H1 (cell line): ENCODE measurements around the gene RUSF1. TPM values are rescaled to one million over a fixed set of nuclear protein-coding genes. Genes with fewer than 3 reads are reported as not detected.

Experiments used
- CTCF ChIA-PET: fragments of 300-600 bp; sonication (Branson Sonifier 250); formaldehyde crosslinking; loops from one replicate; lab custom pipeline; 2021; ENCODE audit not compliant: partially characterized antibody; lab: Charles Lee
- POLR2A ChIA-PET: fragments of 300-600 bp; sonication (Branson Sonifier 250); formaldehyde crosslinking; loops from one replicate; lab custom pipeline; 2021; ENCODE audit warnings: inconsistent platforms; ENCODE audit not compliant: partially characterized antibody; lab: Charles Lee
- DNase-seq, 2 experiments: peaks; one replicate each; pipeline versions ENCODE4 v3.0.0 to v3.0.0-alpha.2; 2010 to 2022; ENCODE audit warnings: low spot score in 2 of 2, low read depth in 1 of 2, mixed read lengths in 1 of 2
- FAIRE-seq: peaks from 2 replicates; lab custom pipeline; 2011; peaks lifted over from hg19 to GRCh38; lab: Jason Lieb, UNC
- H2AFZ ChIP-seq: 2 replicates; pipeline ENCODE4 v1.8.1; 2012; ENCODE audit warnings: low read length, inconsistent platforms
- H2AK5ac ChIP-seq: 2 replicates; pipeline ENCODE4 v1.6.1; 2013; ENCODE audit warnings: low read depth, low read length
- H2BK120ac ChIP-seq: replicated peaks from 2 replicates; pipeline ENCODE3; 2013; ENCODE audit warnings: low read depth, low read length, inconsistent platforms
- H2BK12ac ChIP-seq: 2 replicates; pipeline ENCODE4 v1.6.1; 2013; ENCODE audit warnings: low read depth, low read length
- H2BK15ac ChIP-seq: 2 replicates; pipeline ENCODE4 v1.6.1; 2013; ENCODE audit warnings: low read length
- H2BK20ac ChIP-seq: 2 replicates; pipeline ENCODE4 v1.6.1; 2013; ENCODE audit warnings: low read length
- H2BK5ac ChIP-seq: 2 replicates; pipeline ENCODE4 v1.6.1; 2013; ENCODE audit warnings: low read depth, low read length
- H3K14ac ChIP-seq: 2 replicates; pipeline ENCODE4 v1.6.1; 2013; ENCODE audit warnings: inconsistent platforms; ENCODE audit not compliant: insufficient read length
- H3K18ac ChIP-seq: 2 replicates; pipeline ENCODE4 v1.6.1; 2013; ENCODE audit warnings: low read length; ENCODE audit errors: extremely low read depth
- H3K23ac ChIP-seq: 2 replicates; pipeline ENCODE4 v1.6.1; 2013; ENCODE audit warnings: inconsistent platforms; ENCODE audit not compliant: insufficient read length
- H3K23me2 ChIP-seq: 2 replicates; pipeline ENCODE4 v1.6.1; 2013; ENCODE audit warnings: low read depth, low read length
- H3K27ac ChIP-seq: 2 replicates; pipeline ENCODE4 v1.6.1; 2011; ENCODE audit warnings: low read depth, low read length, inconsistent platforms
- H3K27me3 ChIP-seq, 4 experiments: replicated peaks in 1 of 4; 1 replicate in 1 of 4; 2 replicates in 3 of 4; pipeline versions ENCODE4 v1.6.1 to v1.8.1; 2011 to 2013; ENCODE audit warnings: low read length in 3 of 4, mild to moderate bottlenecking in 3 of 4, inconsistent platforms in 2 of 4, mixed read lengths in 2 of 4, moderate library complexity in 1 of 4; ENCODE audit not compliant: control insufficient read depth in 3 of 4, insufficient read depth in 3 of 4; ENCODE audit errors: extremely low read depth in 1 of 4
- H3K36me3 ChIP-seq, 4 experiments: 2 replicates each; pipeline versions ENCODE4 v1.6.1 to v1.8.1; 2011 to 2013; ENCODE audit warnings: mild to moderate bottlenecking in 4 of 4, low read length in 3 of 4, moderate library complexity in 2 of 4, control low read depth in 1 of 4, inconsistent platforms in 1 of 4; ENCODE audit not compliant: insufficient read depth in 4 of 4, control insufficient read depth in 2 of 4
- H3K4ac ChIP-seq: replicated peaks from 2 replicates; pipeline ENCODE3; 2013; ENCODE audit warnings: low read length, low read depth, mixed read lengths, inconsistent platforms; ENCODE audit not compliant: insufficient read length
- H3K4me1 ChIP-seq, 4 experiments: replicated peaks in 1 of 4; 1 replicate in 1 of 4; 2 replicates in 3 of 4; pipeline versions ENCODE4 v1.6.1 to v1.8.1; 2011 to 2013; ENCODE audit warnings: low read length in 3 of 4, inconsistent platforms in 2 of 4, mixed read lengths in 1 of 4; ENCODE audit not compliant: insufficient read depth in 4 of 4, control insufficient read depth in 3 of 4
- H3K4me2 ChIP-seq, 2 experiments: 2 replicates each; pipeline versions ENCODE4 v1.6.1 to v1.8.1; 2011 to 2013; ENCODE audit warnings: low read depth in 2 of 2, low read length in 2 of 2, control low read depth in 1 of 2, inconsistent platforms in 1 of 2, mild to moderate bottlenecking in 1 of 2; ENCODE audit not compliant: insufficient read depth in 1 of 2
- H3K4me3 ChIP-seq, 4 experiments: fragments of 200-600, 300-600 bp in 1 of 4; sonication (generic), shearing (Covaris generic), sonication (Bioruptor Twin) in 1 of 4; 2 replicates each; pipeline versions ENCODE4 v1.5.1 to v1.8.1; 2011 to 2016; ENCODE audit warnings: low read length in 4 of 4, low read depth in 3 of 4, control low read depth in 2 of 4, inconsistent platforms in 2 of 4, mild to moderate bottlenecking in 2 of 4, mixed read lengths in 1 of 4, moderate library complexity in 1 of 4; ENCODE audit not compliant: insufficient read depth in 2 of 4; ENCODE audit errors: extremely low read depth in 1 of 4
- H3K56ac ChIP-seq: replicated peaks from 2 replicates; pipeline ENCODE3; 2013; ENCODE audit warnings: low read depth, mild to moderate bottlenecking, mixed read lengths, low read length, inconsistent platforms; ENCODE audit not compliant: insufficient read length
- H3K79me1 ChIP-seq: 2 replicates; pipeline ENCODE4 v1.6.1; 2013; ENCODE audit warnings: low read depth, low read length, control low read depth
- H3K79me2 ChIP-seq, 2 experiments: 2 replicates each; pipeline versions ENCODE4 v1.6.1 to v1.8.1; 2012 to 2013; ENCODE audit warnings: low read length in 2 of 2, mild to moderate bottlenecking in 2 of 2, inconsistent platforms in 1 of 2; ENCODE audit not compliant: insufficient read depth in 2 of 2, control insufficient read depth in 1 of 2
- H3K9ac ChIP-seq, 4 experiments: replicated peaks in 1 of 4; 1 replicate in 1 of 4; 2 replicates in 3 of 4; pipeline versions ENCODE4 v1.6.1 to v1.8.1; 2011 to 2013; ENCODE audit warnings: low read depth in 3 of 4, low read length in 3 of 4, control low read depth in 2 of 4, mild to moderate bottlenecking in 2 of 4, moderate library complexity in 2 of 4, inconsistent platforms in 1 of 4; ENCODE audit errors: extremely low read depth in 1 of 4
- H3K9me3 ChIP-seq, 2 experiments: 2 replicates each; pipeline versions ENCODE4 v1.6.1 to v1.8.1; 2012 to 2013; ENCODE audit warnings: mild to moderate bottlenecking in 2 of 2, moderate library complexity in 2 of 2, control low read depth in 1 of 2, inconsistent platforms in 1 of 2, low read depth in 1 of 2, low read length in 1 of 2, mixed read lengths in 1 of 2; ENCODE audit not compliant: insufficient read depth in 2 of 2
- H4K20me1 ChIP-seq, 2 experiments: replicated peaks in 1 of 2; 2 replicates each; pipeline versions ENCODE3 to v1.8.1; 2011 to 2013; ENCODE audit warnings: inconsistent platforms in 2 of 2, low read length in 2 of 2, mild to moderate bottlenecking in 1 of 2; ENCODE audit not compliant: insufficient read depth in 2 of 2, control insufficient read depth in 1 of 2
- H4K5ac ChIP-seq: 2 replicates; pipeline ENCODE4 v1.6.1; 2013; ENCODE audit warnings: low read length, low read depth, mixed read lengths, inconsistent platforms; ENCODE audit not compliant: insufficient read length
- H4K8ac ChIP-seq: 2 replicates; pipeline ENCODE4 v1.8.0; 2013; ENCODE audit warnings: mild to moderate bottlenecking, moderate library complexity, low read length, inconsistent platforms; ENCODE audit not compliant: insufficient read depth; ENCODE audit errors: extremely low read depth
- H4K91ac ChIP-seq: replicated peaks from 2 replicates; pipeline ENCODE3; 2013; ENCODE audit warnings: low read length, mixed read lengths, inconsistent platforms; ENCODE audit not compliant: insufficient read length
- CEBPB ChIP-seq: IDR thresholded peaks from 2 replicates; pipeline ENCODE4 v1.6.1; 2012; ENCODE audit warnings: low read depth, low read length
- CREB1 ChIP-seq: IDR thresholded peaks from 2 replicates; pipeline ENCODE4 v1.6.1; 2012; ENCODE audit warnings: inconsistent platforms
- EGR1 ChIP-seq: IDR thresholded peaks from 2 replicates; pipeline ENCODE4 v1.6.1; 2011; ENCODE audit warnings: low read depth, low read length, borderline replicate concordance
- FOSL1 ChIP-seq: IDR thresholded peaks from 2 replicates; pipeline ENCODE4 v1.6.1; 2011; ENCODE audit warnings: mild to moderate bottlenecking, low read depth, low read length, moderate library complexity; ENCODE audit not compliant: insufficient read depth
- KDM1A ChIP-seq: fragments of 200-600, 300-600 bp; sonication (generic); IDR thresholded peaks from 2 replicates; pipeline ENCODE4 v1.7.1; 2016; ENCODE audit warnings: mild to moderate bottlenecking, low read length, borderline replicate concordance
- NANOG ChIP-seq: IDR thresholded peaks from 2 replicates; pipeline ENCODE4 v1.6.1; 2011; ENCODE audit warnings: low read length, low read depth, mild to moderate bottlenecking, inconsistent platforms; ENCODE audit not compliant: insufficient read depth, poor library complexity, severe bottlenecking
- POLR2AphosphoS5 ChIP-seq: IDR thresholded peaks from 2 replicates; pipeline ENCODE4 v1.6.1; 2011; ENCODE audit warnings: low read depth, low read length
- POU5F1 ChIP-seq: IDR thresholded peaks from 2 replicates; pipeline ENCODE4 v1.6.1; 2011; ENCODE audit warnings: low read depth, mild to moderate bottlenecking, low read length, moderate library complexity
- RAD21 ChIP-seq, 2 experiments: IDR thresholded peaks in 1 of 2; conservative IDR thresholded peaks in 1 of 2; 2 replicates each; pipeline ENCODE4 v1.6.1; 2011; ENCODE audit warnings: low read depth in 2 of 2, low read length in 2 of 2, improper control_type of control experiment in 1 of 2, inconsistent platforms in 1 of 2, mild to moderate bottlenecking in 1 of 2, moderate library complexity in 1 of 2
- SAP30 ChIP-seq: fragments of 300-600 bp; sonication (generic); IDR thresholded peaks from 2 replicates; pipeline ENCODE4 v1.7.1; 2012; ENCODE audit warnings: low read length, moderate library complexity, mild to moderate bottlenecking, inconsistent platforms; ENCODE audit not compliant: insufficient read depth, insufficient replicate concordance
- SIN3A ChIP-seq, 2 experiments: IDR thresholded peaks in 1 of 2; conservative IDR thresholded peaks in 1 of 2; 2 replicates each; pipeline ENCODE4 v1.6.1; 2011 to 2012; ENCODE audit warnings: low read length in 2 of 2, improper control_type of control experiment in 1 of 2, low read depth in 1 of 2, mild to moderate bottlenecking in 1 of 2
- SP1 ChIP-seq: IDR thresholded peaks from 2 replicates; pipeline ENCODE4 v1.6.1; 2011; ENCODE audit warnings: low read depth, low read length
- SP4 ChIP-seq: IDR thresholded peaks from 2 replicates; pipeline ENCODE4 v1.6.1; 2012; ENCODE audit warnings: low read length, inconsistent platforms
- SUZ12 ChIP-seq: fragments of 200-600 bp; sonication (generic); IDR thresholded peaks from 2 replicates; pipeline ENCODE4 v1.6.1; 2012; ENCODE audit warnings: mild to moderate bottlenecking, inconsistent platforms, low read length, moderate library complexity, mixed read lengths
- WGBS, 2 experiments: shearing (Covaris generic) in 1 of 2; methylation state at CpG; one replicate each; pipeline versions ENCODE4 v1.1.6 to v1.1.7; 2013 to 2015; ENCODE audit warnings: low lambda C conversion rate in 2 of 2, mixed read lengths in 2 of 2, inconsistent platforms in 1 of 2, low coverage in 1 of 2, missing lambda C conversion rate in 1 of 2; ENCODE audit not compliant: insufficient replicate concordance in 2 of 2, insufficient coverage in 1 of 2, insufficient read length in 1 of 2; ENCODE audit errors: extremely low coverage in 1 of 2, missing lambda C conversion rate in 1 of 2; 5-methylcytosine and 5-hydroxymethylcytosine counted together
- polyA plus RNA-seq, 7 experiments: library from polyadenylated mRNA; depleted of rRNA in 3 of 7; stranded (reverse) in 5 of 7; unstranded in 2 of 7; fragments of >200 nt in 5 of 7; fragments of 200-250 nt in 2 of 7; gene quantifications; 1 replicate in 5 of 7; 2 replicates in 1 of 7; 4 replicates in 1 of 7; pipeline versions ENCODE4 v1.2.1 to v1.2.3, GENCODE V29; 2011 to 2013; ENCODE audit warnings: missing spikeins in 2 of 7, mixed read lengths in 2 of 7
- total RNA-seq: library from RNA; stranded (reverse); fragmentation: NEBNext Ultra II Directional; extraction: Animal tissue kit (Norgen Biotek cat#: 25700); gene quantifications from 2 replicates; pipeline ENCODE4 v1.2.1, GENCODE V29; 2021

RUSF1 gene
- total and polyA plus RNA-seq, 2 of the 8 experiments (the other 6 are each of a cell fraction or from before 2014, with no cell fraction given), result 22.5 to 33.7 TPM

DNA sequence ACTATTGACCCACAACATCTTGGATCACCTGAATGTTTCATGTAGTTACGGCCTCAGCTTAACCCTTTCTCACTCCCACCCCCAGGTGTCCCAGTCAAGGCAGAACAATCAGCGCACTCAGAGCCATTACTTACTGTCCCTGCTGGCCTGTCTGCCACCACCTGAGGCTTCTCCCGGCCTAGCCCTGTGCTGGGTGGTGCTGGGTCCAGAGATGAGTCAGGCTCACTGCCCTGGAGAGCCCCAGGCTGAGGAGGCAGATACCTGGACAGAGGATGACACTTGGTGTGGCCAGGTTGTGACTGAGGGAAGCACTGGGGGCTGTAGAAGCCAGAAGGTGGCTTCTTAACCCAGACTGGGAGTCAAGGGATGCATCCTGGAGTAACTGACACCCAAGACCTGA lies 29.2 kb downstream of the RUSF1 start:
- Histone ChIP-seq H2AFZ (no peak overlapping the region), H3K9me3 (no peaks in the 10 kb centered on the region), H4K91ac (no peak overlapping the region), H4K20me1 (peaks cover 0 to 2% of the 10 kb centered on the region in 2 experiments), H3K4ac (no peak overlapping the region), H2BK12ac (no peak overlapping the region), H3K4me3 (no peak overlapping the region), H3K27ac (no peak overlapping the region), H3K23me2 (peaks cover 14% of the 10 kb centered on the region; the same call in 1 of the 2 replicates), H3K4me2 (no peak overlapping the region), H3K36me3 (no peaks in the 10 kb centered on the region), H2BK20ac (no peak overlapping the region), H2BK5ac (no peak overlapping the region), H2BK15ac (no peak overlapping the region), H3K79me1 (no peaks in the 10 kb centered on the region), H3K79me2 (no peaks in the 10 kb centered on the region), H3K14ac (no peak overlapping the region), H4K8ac (no peak overlapping the region), H2BK120ac (no peak overlapping the region), H3K27me3 (peaks cover 2 to 44% (median 29%) of the 10 kb centered on the region in 4 experiments), H3K23ac (no peak overlapping the region), H3K9ac (no peak overlapping the region), H3K56ac (no peak overlapping the region), H3K18ac (no peak overlapping the region), H4K5ac (no peak overlapping the region), H2AK5ac (no peak overlapping the region), H3K4me1 (peaks cover 0 to 7% (median 1%) of the 10 kb centered on the region in 4 experiments; a peak in 4 of 7 replicates)
- DNase-seq (no peak), FAIRE-seq (no peak)
- POLR2A ChIA-PET, result interaction anchor here (1.2 to 6.0 kb wide), 5 partner anchors 9 to 50 kb away, joined by 3 to 40 read pairs (median 10); partner anchors contain the start of genes ARMC5 and RUSF1
- 81% methylated on average over 3 of the region's 3 CpGs; no CpG with 5 or more reads in 1 of the 2 experiments for WGBS, 2 experiments
- CTCF ChIA-PET, result interaction anchor here (1.2 to 5.1 kb wide), 7 partner anchors 8 to 236 kb away, joined by 3 to 35 read pairs (median 7); partner anchors contain the start of gene ARMC5
- TF ChIP-seq SAP30, result no peak
- TF ChIP-seq POLR2AphosphoS5, result no peak
- TF ChIP-seq SIN3A (conservative IDR thresholded peaks at IDR 0.05 in 1 of 2, IDR thresholded peaks at IDR 0.05 in 1 of 2; ENCODE audit: low read depth in 1 of 2, low read length in 2 of 2), result no peak
- no peak for TF ChIP-seq SP1
- no peak for TF ChIP-seq POU5F1
- no peak for TF ChIP-seq NANOG
- TF ChIP-seq SUZ12, result no peak
- no peak for TF ChIP-seq EGR1
- no peak for TF ChIP-seq FOSL1
- TF ChIP-seq SP4, result no peak
- TF ChIP-seq CREB1, result no peak
- no peak for TF ChIP-seq CEBPB
- TF ChIP-seq KDM1A, result no peak
- TF ChIP-seq RAD21 (IDR thresholded peaks at IDR 0.05 in 1 of 2, conservative IDR thresholded peaks at IDR 0.05 in 1 of 2; ENCODE audit: low read depth in 2 of 2, low read length in 2 of 2), result no peak
